Activated CD8-positive, alpha-beta T cell treated with anti-CD3 and anti-CD28 coated beads for 36 hours (primary cell): Measurements from ENCODE around the gene OR8B12. TPM values are rescaled to one million over a fixed set of nuclear protein-coding genes. Genes with fewer than 3 reads are reported as not detected.

Experiments
- ATAC-seq: fragments of 200-7000 bp; cut with Tn5 transposase; one replicate; pipeline ENCODE4 v1.10.0; 2021; ENCODE audit warnings: mild to moderate bottlenecking, moderate library complexity
- CTCF ChIA-PET: fragments of 350-600 bp; sonication (Branson Sonifier 250); formaldehyde crosslinking; loops from one replicate; lab custom pipeline; 2021; ENCODE audit warnings: antibody characterized with exemption; lab: Charles Lee
- POLR2A ChIA-PET: fragments of 350-600 bp; sonication (Branson Sonifier 250); formaldehyde crosslinking; loops from one replicate; lab custom pipeline; 2021; ENCODE audit warnings: antibody characterized with exemption; lab: Charles Lee
- DNase-seq: peaks from one replicate; pipeline ENCODE4 v3.0.0-alpha.2; 2020
- H3K27ac Mint-ChIP-seq: one replicate; pipeline ENCODE4 v1.8.0; 2021; ENCODE audit warnings: mild to moderate bottlenecking, mixed read lengths
- H3K27me3 Mint-ChIP-seq: one replicate; pipeline ENCODE4 v1.8.0; 2021; ENCODE audit warnings: mixed read lengths
- H3K36me3 Mint-ChIP-seq: one replicate; pipeline ENCODE4 v1.8.0; 2021; ENCODE audit warnings: low read depth, mixed read lengths
- H3K4me1 Mint-ChIP-seq: one replicate; pipeline ENCODE4 v1.8.0; 2021; ENCODE audit warnings: low read depth, mixed read lengths
- H3K4me3 Mint-ChIP-seq: one replicate; pipeline ENCODE4 v1.8.0; 2021; ENCODE audit warnings: mild to moderate bottlenecking, moderate library complexity, mixed read lengths
- H3K9me3 Mint-ChIP-seq: one replicate; pipeline ENCODE4 v1.8.0; 2021; ENCODE audit warnings: mixed read lengths
- intact Hi-C: fragments of 100-400 bp; cut with micrococcal nuclease; formaldehyde crosslinking; loops from one replicate; pipeline ENCODE4 v1.10.0; 2022
- total RNA-seq, 2 experiments: library from RNA; stranded (reverse); gene quantifications; one replicate each; pipeline ENCODE4 v1.2.3, GENCODE V29; 2021
- TF ChIP-seq, protein P1 (sequence below): fragments of 200-600 bp; IDR thresholded peaks from one replicate; pipeline ENCODE4 v1.8.0; 2022; ENCODE audit warnings: antibody characterized with exemption, mild to moderate bottlenecking

Gene OR8B12
- total RNA-seq, 2 experiments from 2014 or later = not detected

DNA sequence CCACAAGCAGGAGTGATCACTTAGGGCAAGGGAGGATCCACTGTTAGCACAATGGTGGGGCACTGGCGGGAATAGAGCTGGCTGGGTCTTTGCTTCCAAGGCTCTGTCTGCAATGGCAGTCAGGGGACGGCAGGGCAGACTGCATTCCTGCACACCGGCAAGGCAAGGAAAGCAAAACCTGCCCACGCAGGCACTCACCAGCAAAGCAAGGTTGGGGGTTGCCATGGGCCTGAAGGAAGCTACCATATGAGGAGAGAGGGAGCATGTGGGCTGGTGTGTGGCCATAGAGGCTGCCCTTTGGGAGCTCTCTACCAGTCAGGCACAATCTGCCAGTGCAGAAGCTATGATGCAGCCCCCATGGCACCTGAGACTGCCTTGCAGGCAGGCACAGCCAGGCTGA lies 33.2 kb downstream of the OR8B12 start:
- peaks cover 3% of the 10 kb centered on the region for H3K27me3 Mint-ChIP-seq
- H3K4me1 Mint-ChIP-seq = no peaks in the 10 kb centered on the region
- H3K36me3 Mint-ChIP-seq = no peaks in the 10 kb centered on the region
- no peak overlapping the region for H3K27ac Mint-ChIP-seq
- ChIA-PET CTCF (no interaction called here), POLR2A (no interaction called here)
- no peak for ATAC-seq
- DNase-seq = no peak
- H3K4me3 Mint-ChIP-seq = no peak overlapping the region
- intact Hi-C loops = no loop called here
- TF ChIP-seq, protein P1, sequence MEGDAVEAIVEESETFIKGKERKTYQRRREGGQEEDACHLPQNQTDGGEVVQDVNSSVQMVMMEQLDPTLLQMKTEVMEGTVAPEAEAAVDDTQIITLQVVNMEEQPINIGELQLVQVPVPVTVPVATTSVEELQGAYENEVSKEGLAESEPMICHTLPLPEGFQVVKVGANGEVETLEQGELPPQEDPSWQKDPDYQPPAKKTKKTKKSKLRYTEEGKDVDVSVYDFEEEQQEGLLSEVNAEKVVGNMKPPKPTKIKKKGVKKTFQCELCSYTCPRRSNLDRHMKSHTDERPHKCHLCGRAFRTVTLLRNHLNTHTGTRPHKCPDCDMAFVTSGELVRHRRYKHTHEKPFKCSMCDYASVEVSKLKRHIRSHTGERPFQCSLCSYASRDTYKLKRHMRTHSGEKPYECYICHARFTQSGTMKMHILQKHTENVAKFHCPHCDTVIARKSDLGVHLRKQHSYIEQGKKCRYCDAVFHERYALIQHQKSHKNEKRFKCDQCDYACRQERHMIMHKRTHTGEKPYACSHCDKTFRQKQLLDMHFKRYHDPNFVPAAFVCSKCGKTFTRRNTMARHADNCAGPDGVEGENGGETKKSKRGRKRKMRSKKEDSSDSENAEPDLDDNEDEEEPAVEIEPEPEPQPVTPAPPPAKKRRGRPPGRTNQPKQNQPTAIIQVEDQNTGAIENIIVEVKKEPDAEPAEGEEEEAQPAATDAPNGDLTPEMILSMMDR = no peak
- H3K9me3 Mint-ChIP-seq = peaks cover 9% of the 10 kb centered on the region

DNA sequence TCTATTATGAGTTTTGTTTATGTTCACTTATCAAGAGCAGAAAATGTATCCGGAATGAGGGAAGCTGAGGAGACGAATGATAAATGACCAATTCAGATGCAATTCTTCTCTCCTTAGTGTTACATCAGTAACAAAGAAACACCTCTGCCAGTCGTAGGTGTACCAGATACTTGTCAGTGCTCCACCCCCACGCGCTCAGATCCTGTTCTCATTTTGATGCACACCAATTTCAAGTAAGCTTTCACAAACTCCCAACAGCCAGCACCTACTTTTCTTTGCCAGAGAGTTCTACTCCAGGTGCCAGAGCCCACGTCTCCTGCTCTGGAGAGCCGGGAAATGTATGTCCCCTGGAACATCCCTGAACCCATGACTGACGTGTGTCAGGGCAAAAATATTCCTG lies 43.7 kb downstream of the OR8B12 start:
- ChIA-PET CTCF (no interaction called here), POLR2A (no interaction called here)
- peaks cover 2% of the 10 kb centered on the region for H3K27me3 Mint-ChIP-seq
- no peak overlapping the region for H3K27ac Mint-ChIP-seq
- DNase-seq (no peak), ATAC-seq (no peak)
- H3K9me3 Mint-ChIP-seq = no peaks in the 10 kb centered on the region
- H3K4me3 Mint-ChIP-seq = no peak overlapping the region
- no peaks in the 10 kb centered on the region for H3K36me3 Mint-ChIP-seq
- H3K4me1 Mint-ChIP-seq = no peaks in the 10 kb centered on the region
- intact Hi-C loops = no loop called here
- TF ChIP-seq, protein P1 = no peak

DNA sequence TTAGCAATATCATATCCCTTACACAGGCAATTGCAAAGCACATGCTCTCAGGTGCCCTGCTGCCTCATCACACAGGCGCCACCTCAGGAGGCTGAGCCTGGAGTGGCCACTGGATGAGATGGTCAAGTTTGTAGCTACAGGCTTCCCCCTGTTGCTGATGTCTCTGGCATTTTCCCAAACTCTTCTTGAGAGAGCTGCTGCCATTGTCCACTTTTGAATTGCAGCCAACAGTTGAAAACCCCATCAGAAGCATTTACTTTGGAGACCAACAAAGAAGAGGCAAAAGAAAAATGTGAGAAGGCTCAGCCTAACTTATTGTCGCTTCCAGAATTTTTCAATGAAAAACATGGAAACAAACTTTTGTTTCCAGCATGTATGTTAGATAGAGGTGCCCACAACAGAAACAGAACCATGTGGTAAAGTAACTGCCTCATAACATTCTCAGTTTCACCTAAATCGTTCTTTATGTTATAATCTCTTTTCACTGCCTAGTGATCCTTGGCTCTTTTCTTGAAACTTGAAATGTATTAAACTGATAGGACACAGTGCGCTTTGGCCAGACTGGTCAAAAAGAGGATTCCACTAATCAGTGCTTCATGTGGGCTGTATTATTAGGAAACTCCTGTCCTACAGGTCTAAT lies 50.3 kb downstream of the OR8B12 start:
- Mint-ChIP-seq H3K27ac (no peak overlapping the region), H3K4me3 (no peak overlapping the region), H3K9me3 (peaks cover 4% of the 10 kb centered on the region), H3K27me3 (peaks cover 3% of the 10 kb centered on the region), H3K36me3 (no peaks in the 10 kb centered on the region), H3K4me1 (no peaks in the 10 kb centered on the region)
- DNase-seq = no peak
- ATAC-seq = no peak
- intact Hi-C loops = no loop called here
- POLR2A ChIA-PET = no interaction called here
- CTCF ChIA-PET = no interaction called here
- TF ChIP-seq, protein P1 = no peak

Other genes with a start within 250 kb of the OR8B12 start
- not detected for gene OR8D1, start 229.7 kb downstream of the OR8B12 start, total RNA-seq
- not detected for gene OR8D2, start 223.5 kb downstream of the OR8B12 start, total RNA-seq
- gene OR8B2, start 159.2 kb downstream of the OR8B12 start, total RNA-seq = not detected
- not detected for gene OR8B3, start 144.6 kb downstream of the OR8B12 start, total RNA-seq
- not detected for gene OR8B4, start 118.8 kb downstream of the OR8B12 start, total RNA-seq
- not detected for gene OR8B8, start 98.0 kb downstream of the OR8B12 start, total RNA-seq
- gene OR8A1, start 26.3 kb upstream of the OR8B12 start, total RNA-seq = not detected
- not detected for gene PANX3, start 67.8 kb upstream of the OR8B12 start, total RNA-seq
- 10 to 100 TPM; 31.9 to 32.1 TPM for gene TBRG1, start 79.2 kb upstream of the OR8B12 start, total RNA-seq
- 1 to 10 TPM; 5.0 to 6.2 TPM for gene SIAE, start 130.1 kb upstream of the OR8B12 start, total RNA-seq
- 1 to 10 TPM; 3.1 to 3.6 TPM for gene SPA17, start 130.2 kb upstream of the OR8B12 start, total RNA-seq
- 1 to 10 TPM; 5.7 to 6.4 TPM for gene NRGN, start 196.3 kb upstream of the OR8B12 start, total RNA-seq
- gene VSIG2, start 208.6 kb upstream of the OR8B12 start, total RNA-seq = under 1 TPM in 1 of 2 experiments, not detected in 1; 0.32 TPM
- under 1 TPM; 0.60 to 0.65 TPM for gene ESAM, start 218.6 kb upstream of the OR8B12 start, total RNA-seq